K562 (cell line): ENCODE data around the gene DNASE1L3. TPM values are rescaled to one million over a fixed set of nuclear protein-coding genes. Genes with fewer than 3 reads are reported as not detected.

Source experiments
- DDX20 ChIP-seq: fragments of 450-650 bp; IDR thresholded peaks from 2 replicates; pipeline ENCODE4 v1.6.1; 2016; ENCODE audit warnings: missing genetic modification characterization, low read depth, mild to moderate bottlenecking, missing compliant biosample characterization, moderate library complexity
- FOXA3 ChIP-seq, 2 experiments: fragments of 450-650 bp in 1 of 2; sonication (generic) in 1 of 2; formaldehyde crosslinking; IDR thresholded peaks in 1 of 2; conservative IDR thresholded peaks in 1 of 2; 2 replicates each; pipeline versions ENCODE4 v1.4.0 to v1.8.0; 2020 to 2022; ENCODE audit warnings: mild to moderate bottlenecking in 2 of 2, missing genetic modification reagents in 1 of 2
- FOXJ3 ChIP-seq: sonication (generic); formaldehyde crosslinking; IDR thresholded peaks from 2 replicates; pipeline ENCODE4 v1.4.0; 2020; ENCODE audit warnings: mild to moderate bottlenecking, missing genetic modification reagents
- HMGN3 ChIP-seq: IDR thresholded peaks from 2 replicates; pipeline ENCODE4 v1.6.1; 2011; ENCODE audit warnings: borderline replicate concordance, low read depth, mild to moderate bottlenecking, mixed read lengths, low read length; ENCODE audit not compliant: insufficient read length; ENCODE audit errors: extremely low read depth
- L3MBTL2 ChIP-seq: fragments of 450-650 bp; IDR thresholded peaks from 2 replicates; pipeline ENCODE4 v1.6.1; 2016; ENCODE audit warnings: mild to moderate bottlenecking, moderate library complexity
- NONO ChIP-seq, 2 experiments: fragments of 200-400 bp in 1 of 2; fragments of 450-650 bp in 1 of 2; formaldehyde crosslinking in 1 of 2; IDR thresholded peaks; 2 replicates each; pipeline ENCODE4 v1.6.1; 2017; ENCODE audit warnings: low read depth in 2 of 2, mild to moderate bottlenecking in 2 of 2, moderate library complexity in 2 of 2, low read length in 1 of 2
- POLR2AphosphoS5 ChIP-seq: IDR thresholded peaks from 2 replicates; pipeline ENCODE4 v1.6.1; 2011; ENCODE audit warnings: mild to moderate bottlenecking, low read depth, low read length, moderate library complexity; ENCODE audit not compliant: control insufficient read depth, insufficient read depth
- POLR2G ChIP-seq: fragments of 200-400 bp; formaldehyde crosslinking; IDR thresholded peaks from 2 replicates; pipeline ENCODE4 v1.6.1; 2017; ENCODE audit warnings: low read depth, mild to moderate bottlenecking, antibody characterized with exemption, low read length, moderate library complexity
- RB1 ChIP-seq: fragments of 450-650 bp; IDR thresholded peaks from 2 replicates; pipeline ENCODE4 v1.6.1; 2017; ENCODE audit warnings: low read depth, mild to moderate bottlenecking
- RFX1 ChIP-seq: fragments of 450-650 bp; IDR thresholded peaks from 2 replicates; pipeline ENCODE4 v1.6.1; 2016; ENCODE audit warnings: mild to moderate bottlenecking, moderate library complexity
- SAFB2 ChIP-seq: fragments of 200-400 bp; formaldehyde crosslinking; IDR thresholded peaks from 2 replicates; pipeline ENCODE4 v1.6.1; 2018; ENCODE audit warnings: borderline replicate concordance, low read length, low read depth, moderate library complexity; ENCODE audit not compliant: severe bottlenecking
- VEZF1 ChIP-seq: fragments of 200-800 bp; sonication (Bioruptor generic); IDR thresholded peaks from 2 replicates; pipeline ENCODE4 v1.6.1; 2017; ENCODE audit warnings: missing genetic modification characterization, missing compliant biosample characterization
- ZFX ChIP-seq: sonication (generic); formaldehyde crosslinking; IDR thresholded peaks from 2 replicates; pipeline ENCODE4 v1.8.0; 2022; ENCODE audit warnings: mild to moderate bottlenecking, missing genetic modification reagents, moderate library complexity
- polyA plus RNA-seq, 8 experiments: library from polyadenylated mRNA; depleted of rRNA in 4 of 8; stranded (reverse) in 5 of 8; unstranded in 3 of 8; fragments of >200 nt; fragmentation: Nextera tagmentation in 2 of 8; fragmentation: Illumina TruSeq in 1 of 8; extraction: Ambion mirVana in 2 of 8; extraction: Trizol in 1 of 8; gene quantifications; 2 replicates each; pipeline versions ENCODE4 v1.2.1 to v1.2.3, GENCODE V29; 2011 to 2014; ENCODE audit warnings: inconsistent platforms in 1 of 8, missing spikeins in 1 of 8
- total RNA-seq, 7 experiments: library from RNA; depleted of rRNA in 6 of 7; stranded (reverse); fragments of >200 nt in 6 of 7; fragmentation: Illumina TruSeq in 2 of 7; extraction: Trizol in 2 of 7; gene quantifications; 2 replicates each; pipeline versions ENCODE4 v1.2.1 to v1.2.3, GENCODE V29; 2011 to 2021; ENCODE audit warnings: low replicate concordance in 1 of 7
- TF ChIP-seq, protein P1 (sequence below): fragments of 450-650 bp; IDR thresholded peaks from 2 replicates; pipeline ENCODE4 v1.6.1; 2017; ENCODE audit warnings: mild to moderate bottlenecking, moderate library complexity
- TF ChIP-seq, protein P2 (sequence below): fragments of 450-650 bp; conservative IDR thresholded peaks from 2 replicates; pipeline ENCODE4 v1.6.1; 2016; ENCODE audit warnings: missing genetic modification characterization, low read depth, mild to moderate bottlenecking, control low read depth, missing compliant biosample characterization

DNASE1L3 gene
- total and polyA plus RNA-seq, 9 of the 15 experiments (the other 6 are each of a cell fraction or from before 2014, with no cell fraction given) = 0.06 TPM; not detected in 8

DNA sequence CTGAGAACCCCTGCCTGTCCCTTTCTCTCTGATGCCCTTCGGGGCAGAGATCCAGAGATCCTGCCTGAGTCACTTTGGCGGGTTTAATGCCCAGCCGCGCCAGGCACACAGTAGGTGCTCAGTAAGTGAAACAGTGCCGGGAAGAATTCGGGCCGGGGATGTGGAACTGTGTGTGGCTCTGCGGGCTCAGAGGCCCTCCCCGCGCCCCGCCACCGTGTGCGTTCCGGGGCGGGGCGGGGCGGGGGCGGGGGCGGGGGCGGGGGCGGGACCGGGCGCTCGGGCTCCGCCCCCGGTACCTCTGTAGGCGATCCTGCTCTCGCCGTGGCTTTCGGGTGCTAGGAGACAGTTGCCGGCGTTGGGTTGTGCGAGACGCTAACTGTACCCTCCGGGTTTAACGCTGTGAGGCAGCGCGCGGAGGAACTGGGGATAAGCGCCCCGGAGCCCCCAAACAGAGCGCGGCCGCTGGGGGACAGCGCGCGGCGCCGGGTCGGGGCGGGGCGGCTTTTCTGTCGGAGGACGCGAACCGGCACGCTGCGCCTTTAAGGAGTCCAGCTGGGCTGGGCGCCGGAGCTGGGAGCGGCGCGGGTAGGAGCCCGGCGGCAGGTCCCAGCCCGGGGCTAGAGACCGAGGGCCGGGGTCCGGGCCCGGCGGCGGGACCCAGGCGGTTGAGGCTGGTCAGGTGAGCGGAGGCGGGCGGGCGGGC lies 26.6 kb upstream of the DNASE1L3 start, which contains the start of gene ABHD6 (continued):
- TF ChIP-seq VEZF1 (CRISPR knock-in tag) (peak; percentile 84), POLR2AphosphoS5 (no peak), FOXA3 (CRISPR knock-in tag; conservative IDR thresholded peaks at IDR 0.05 in 1 of 2, IDR thresholded peaks at IDR 0.05 in 1 of 2) (no peak), ZFX (CRISPR knock-in tag) (peak; percentile 20; the same call in 1 of the 2 replicates), SAFB2 (no peak), L3MBTL2 (peak; percentile 8; the same call in 1 of the 2 replicates), HMGN3 (no peak), FOXJ3 (no peak), RFX1 (peak; percentile 26; the same call in 1 of the 2 replicates), RB1 (peak; percentile 40; the same call in 1 of the 2 replicates), POLR2G (peak; percentile 71), NONO (IDR thresholded peaks at IDR 0.05; ENCODE audit: low read depth in 2 of 2, low read length in 1 of 2) (0 out of 4 replicates have a peak, but pooled peaks of 1 of the 2 experiments have one; percentile 24), DDX20 (tag) (no peak)
- TF ChIP-seq, protein P1, sequence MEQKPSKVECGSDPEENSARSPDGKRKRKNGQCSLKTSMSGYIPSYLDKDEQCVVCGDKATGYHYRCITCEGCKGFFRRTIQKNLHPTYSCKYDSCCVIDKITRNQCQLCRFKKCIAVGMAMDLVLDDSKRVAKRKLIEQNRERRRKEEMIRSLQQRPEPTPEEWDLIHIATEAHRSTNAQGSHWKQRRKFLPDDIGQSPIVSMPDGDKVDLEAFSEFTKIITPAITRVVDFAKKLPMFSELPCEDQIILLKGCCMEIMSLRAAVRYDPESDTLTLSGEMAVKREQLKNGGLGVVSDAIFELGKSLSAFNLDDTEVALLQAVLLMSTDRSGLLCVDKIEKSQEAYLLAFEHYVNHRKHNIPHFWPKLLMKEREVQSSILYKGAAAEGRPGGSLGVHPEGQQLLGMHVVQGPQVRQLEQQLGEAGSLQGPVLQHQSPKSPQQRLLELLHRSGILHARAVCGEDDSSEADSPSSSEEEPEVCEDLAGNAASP = no peak
- TF ChIP-seq, protein P2, sequence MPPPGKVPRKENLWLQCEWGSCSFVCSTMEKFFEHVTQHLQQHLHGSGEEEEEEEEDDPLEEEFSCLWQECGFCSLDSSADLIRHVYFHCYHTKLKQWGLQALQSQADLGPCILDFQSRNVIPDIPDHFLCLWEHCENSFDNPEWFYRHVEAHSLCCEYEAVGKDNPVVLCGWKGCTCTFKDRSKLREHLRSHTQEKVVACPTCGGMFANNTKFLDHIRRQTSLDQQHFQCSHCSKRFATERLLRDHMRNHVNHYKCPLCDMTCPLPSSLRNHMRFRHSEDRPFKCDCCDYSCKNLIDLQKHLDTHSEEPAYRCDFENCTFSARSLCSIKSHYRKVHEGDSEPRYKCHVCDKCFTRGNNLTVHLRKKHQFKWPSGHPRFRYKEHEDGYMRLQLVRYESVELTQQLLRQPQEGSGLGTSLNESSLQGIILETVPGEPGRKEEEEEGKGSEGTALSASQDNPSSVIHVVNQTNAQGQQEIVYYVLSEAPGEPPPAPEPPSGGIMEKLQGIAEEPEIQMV (tag) = no peak
